NCI-H82 treated with DMSO at 0.1 percent for 48 hours (cell line): Measurements from ENCODE around the gene PDGFRB.

Experiments used
- DNase-seq: peaks from one replicate; lab custom pipeline; 2025; ENCODE audit not compliant: unreplicated experiment; lab: John Stamatoyannopoulos, UW

The PDGFRB gene

GRCh38 chr5:150118561-150119229 lies 37.0 kb downstream of the PDGFRB start:
- no peak for DNase-seq

GRCh38 chr5:150117945-150118560 lies 37.6 kb downstream of the PDGFRB start:
- no peak for DNase-seq

- no peak for DNase-seq
Observed at GRCh38 chr5:150116667-150117400, 38.8 kb downstream of the PDGFRB start.

- no peak for DNase-seq
Observed at GRCh38 chr5:150114773-150115408, 40.8 kb downstream of the PDGFRB start.

DNA sequence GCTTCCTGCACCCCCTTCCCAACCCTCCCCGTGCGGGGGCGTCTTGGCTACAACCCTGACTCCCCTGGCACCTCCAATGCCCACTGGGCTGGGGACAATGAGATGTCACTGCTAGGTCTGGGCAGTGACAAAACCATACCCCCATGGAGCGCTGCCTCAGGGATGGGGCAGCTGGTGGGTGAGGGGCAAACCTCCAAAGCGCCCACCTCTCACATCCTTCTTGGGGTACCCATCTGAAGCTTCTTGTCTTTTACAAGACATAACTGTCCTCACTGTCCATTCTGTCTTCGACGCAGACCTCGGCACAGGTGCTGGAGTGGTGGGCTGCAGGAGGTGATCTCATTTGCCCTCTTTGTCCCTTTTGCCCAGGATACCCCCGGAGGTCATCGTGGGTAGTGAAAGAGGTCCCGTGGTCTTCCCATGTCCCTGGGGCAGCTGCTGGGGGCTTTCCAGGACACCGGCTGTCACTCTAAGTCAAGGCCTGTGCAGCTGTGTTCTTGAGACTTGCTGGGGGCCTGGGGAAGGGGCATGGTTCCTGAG lies 41.5 kb downstream of the PDGFRB start:
- DNase-seq, result no peak

DNA sequence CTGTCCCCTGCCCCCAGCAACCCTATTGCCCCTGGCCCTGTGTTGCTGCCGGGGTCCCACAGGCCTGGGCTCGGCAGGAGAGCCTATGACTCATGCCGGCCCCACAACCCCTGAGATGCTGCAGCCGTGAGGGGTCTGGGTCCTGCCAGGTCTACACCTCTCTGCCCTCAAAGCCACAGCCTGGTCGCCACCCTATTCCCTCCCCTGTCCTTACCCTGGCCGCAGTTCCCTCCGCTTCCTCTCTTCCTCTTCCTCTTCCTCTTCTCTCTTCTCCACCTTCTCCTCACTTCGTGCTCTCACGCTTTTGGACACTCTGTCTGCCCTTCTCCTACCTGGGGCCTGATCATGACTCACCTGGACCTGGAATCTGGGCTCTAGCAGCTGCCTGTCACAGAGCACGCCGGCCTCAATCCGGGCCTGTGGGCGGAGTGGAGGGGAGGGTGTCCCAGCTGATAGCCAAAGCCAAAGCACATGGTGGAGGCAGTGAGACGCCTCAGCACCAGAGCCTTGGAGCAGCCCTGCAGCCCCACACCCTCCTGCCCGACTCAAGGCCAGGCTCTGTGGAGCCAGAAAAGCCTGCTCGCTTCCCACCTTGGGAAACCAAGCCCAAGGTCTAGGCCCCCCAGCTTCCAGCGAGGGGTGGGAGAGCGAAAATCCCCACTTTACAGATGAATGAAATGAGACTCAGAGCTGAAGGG lies 42.4 kb downstream of the PDGFRB start:
- no peak for DNase-seq

GRCh38 chr5:150112201-150113046 lies 43.2 kb downstream of the PDGFRB start:
- no peak for DNase-seq

- no peak for DNase-seq
Observed at GRCh38 chr5:150111122-150111521, 44.5 kb downstream of the PDGFRB start.

- no peak for DNase-seq
Observed at GRCh38 chr5:150109921-150110320, 45.7 kb downstream of the PDGFRB start.

- no peak for DNase-seq
Observed at GRCh38 chr5:150108711-150109514, 46.7 kb downstream of the PDGFRB start.

DNA sequence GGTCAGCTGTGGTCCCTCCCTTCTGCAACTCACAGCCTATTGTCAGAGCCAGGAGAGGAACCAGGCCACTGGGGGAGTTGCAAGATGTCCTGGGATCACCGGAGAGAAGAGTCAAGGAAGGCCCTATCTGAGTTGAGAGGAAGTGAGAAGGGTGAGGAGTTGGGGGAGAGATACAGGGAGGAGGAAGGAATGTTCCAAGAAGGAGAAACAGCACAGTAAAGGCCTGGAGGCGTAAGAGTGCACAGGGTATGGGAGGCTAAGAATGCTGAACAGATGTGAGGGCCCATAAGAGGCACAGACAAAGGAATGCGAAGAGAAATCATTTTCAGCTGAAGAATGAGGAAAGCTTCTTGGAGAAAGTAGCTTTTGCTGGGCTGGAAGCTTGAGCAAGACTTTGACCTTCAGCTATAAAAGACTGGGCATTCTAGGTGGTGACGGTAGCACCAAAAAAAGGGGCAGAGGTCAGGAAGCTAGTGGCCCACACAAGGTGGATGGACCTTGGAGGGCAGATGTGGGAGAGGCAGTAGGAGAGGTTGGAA lies 47.7 kb downstream of the PDGFRB start:
- no peak for DNase-seq

DNA sequence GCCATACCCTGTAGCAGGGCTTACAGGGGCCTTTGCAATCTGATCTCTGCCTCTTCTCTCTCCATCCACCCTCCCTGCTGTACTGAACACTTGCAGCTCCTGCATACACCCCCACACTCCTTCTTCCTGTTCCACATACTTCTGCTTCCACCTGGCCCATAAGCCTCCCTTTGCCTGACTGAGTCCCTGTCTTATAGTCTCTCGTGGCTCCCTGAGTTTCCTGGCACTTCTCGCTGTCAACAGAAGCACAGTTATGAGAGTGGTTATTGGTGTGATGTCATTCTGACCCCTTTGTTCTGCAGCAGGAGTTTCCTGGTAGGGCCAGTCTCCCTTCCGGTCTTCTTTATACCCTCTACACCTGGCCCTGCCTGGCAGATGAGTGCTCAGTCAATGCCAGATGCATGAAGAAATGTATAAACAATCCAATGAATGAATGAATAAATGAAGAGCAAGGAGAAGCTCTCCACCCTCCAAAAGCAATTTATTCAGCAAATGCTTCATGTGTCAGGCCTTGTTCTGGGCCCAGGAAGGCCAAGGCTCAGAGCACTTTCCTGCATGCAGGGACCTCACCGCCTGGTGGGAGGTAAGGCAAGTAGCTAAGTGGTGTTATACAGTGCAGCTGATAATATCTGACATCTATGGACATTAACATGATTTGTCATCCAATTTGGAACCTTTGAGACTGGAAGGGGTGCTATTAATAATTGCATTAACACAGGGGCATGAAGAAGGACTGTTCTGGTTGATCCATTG lies 48.8 kb downstream of the PDGFRB start:
- no peak for DNase-seq

GRCh38 chr5:150105928-150106615 lies 49.6 kb downstream of the PDGFRB start:
- DNase-seq, result no peak

DNA sequence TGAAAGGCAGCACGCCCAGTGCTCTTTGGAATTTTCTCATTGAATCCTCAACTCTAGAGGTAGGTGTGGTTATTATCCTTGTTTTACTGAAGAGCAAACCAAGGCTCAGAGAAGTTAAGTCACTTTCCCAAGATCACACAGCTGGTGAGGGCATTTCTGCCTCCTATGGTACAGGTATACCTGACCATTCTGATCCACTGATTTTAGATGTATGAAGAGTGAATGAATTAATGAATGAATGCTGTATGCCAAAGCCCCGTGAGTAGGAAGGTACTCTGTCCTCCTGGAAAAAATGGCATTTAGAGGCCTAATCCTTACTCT lies 51.1 kb downstream of the PDGFRB start:
- DNase-seq, result no peak

GRCh38 chr5:150103678-150104549 lies 51.7 kb downstream of the PDGFRB start:
- no peak for DNase-seq

- no peak for DNase-seq
Observed at GRCh38 chr5:150101023-150101422, 54.6 kb downstream of the PDGFRB start.

- no peak for DNase-seq
Observed at GRCh38 chr5:150097152-150097551, 58.5 kb downstream of the PDGFRB start.
